ENCODE results near the gene WDR31.

The WDR31 gene

DNA sequence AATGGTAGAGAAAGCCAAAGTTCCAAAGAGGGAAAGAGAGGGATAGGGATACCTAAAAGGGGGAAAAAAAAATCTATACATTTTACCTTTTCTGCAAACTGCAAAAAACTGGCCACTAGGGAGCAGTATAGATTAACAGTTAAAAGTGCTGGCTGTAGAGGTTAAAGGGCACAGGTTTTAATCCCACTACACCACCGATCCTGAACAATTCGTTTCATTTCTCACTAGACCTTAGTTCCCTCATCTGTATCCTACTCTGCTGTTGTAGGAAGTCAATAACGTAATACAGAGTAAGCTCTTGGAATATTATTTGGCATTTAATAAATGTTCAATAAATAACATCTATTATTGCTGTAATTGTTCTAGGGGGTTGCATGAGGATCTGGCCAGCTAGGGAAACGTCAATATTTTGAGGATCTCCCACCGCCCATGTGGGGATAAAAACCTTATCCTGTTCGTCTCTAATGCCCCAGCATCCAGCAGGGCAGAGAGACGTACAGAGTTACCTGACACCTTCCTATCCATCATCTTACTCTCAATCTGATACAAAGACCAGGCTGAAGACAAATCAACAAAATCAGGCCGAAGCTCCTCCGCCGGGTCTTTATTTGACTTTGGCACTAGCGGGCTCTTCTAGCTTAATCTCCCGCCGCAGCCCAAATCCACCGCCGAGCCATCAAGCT is 65.5 kb downstream of the WDR31 start:
- H3K27ac ChIP-seq (replicated peaks; ENCODE audit: low read length) = peak overlapping the region; percentile 70
- peak overlapping the region; percentile 71 for H3K4me2 ChIP-seq (ENCODE audit: insufficient read depth, low read length, poor library complexity, severe bottlenecking)
- H2BK15ac ChIP-seq (ENCODE audit: low read length) = no peak overlapping the region
- H3K36me3 ChIP-seq (replicated peaks in 1 of 2; ENCODE audit: control insufficient read depth in 2 of 2, insufficient read depth in 2 of 2, low read length in 2 of 2) = peaks cover 25 to 69% of the 10 kb centered on the region in 2 donors
- peak overlapping the region; percentile 26 for H2BK5ac ChIP-seq (ENCODE audit: low read length)
- no peak overlapping the region for H4K8ac ChIP-seq (ENCODE audit: low read depth, low read length)
- H3K27me3 ChIP-seq (ENCODE audit: control insufficient read depth in 3 of 3, insufficient read depth in 3 of 3, low read depth in 1 of 3, low read length in 3 of 3) = no peaks in the 10 kb centered on the region
- H3K18ac ChIP-seq (ENCODE audit: low read length) = no peak overlapping the region
- no peak overlapping the region for H3K4ac ChIP-seq (ENCODE audit: low read length)
- peak overlapping the region; percentile 92 for H2AFZ ChIP-seq (ENCODE audit: low read length)
- H3K23ac ChIP-seq (ENCODE audit: low read depth, low read length, poor library complexity) = no peak overlapping the region
- no peak overlapping the region for H2AK5ac ChIP-seq (ENCODE audit: low read depth, low read length)
- no peaks in the 10 kb centered on the region for H3K9me3 ChIP-seq (replicated peaks in 1 of 2; ENCODE audit: control insufficient read depth in 2 of 2, insufficient read depth in 1 of 2, low read depth in 1 of 2, low read length in 2 of 2)
- no peak overlapping the region for H2BK12ac ChIP-seq (ENCODE audit: low read length)
- DNase-seq (ENCODE audit: low spot score) = peak; percentile 71
- no peaks in the 10 kb centered on the region for H3K79me1 ChIP-seq (ENCODE audit: low read depth, low read length)
- no peak overlapping the region for H3K14ac ChIP-seq (ENCODE audit: low read length)
- peaks cover 4% of the 10 kb centered on the region in 2 donors for H3K4me1 ChIP-seq (ENCODE audit: control insufficient read depth in 2 of 2, insufficient read depth in 1 of 2, low read depth in 1 of 2, low read length in 2 of 2)
- no peak overlapping the region for H3K9ac ChIP-seq (ENCODE audit: low read depth, low read length, poor library complexity)
- H2BK120ac ChIP-seq (ENCODE audit: low read depth, low read length) = no peak overlapping the region
- no peak overlapping the region for H4K91ac ChIP-seq (ENCODE audit: low read depth, low read length, poor library complexity)
- H3K4me3 ChIP-seq (ENCODE audit: low read length in 2 of 2) = peak overlapping the region; percentile 62 to 99
- no CpG with 5 or more reads among the region's 15 CpGs for WGBS, 2 donors (ENCODE audit: extremely low coverage in 2 of 2, insufficient read length in 2 of 2, insufficient replicate concordance in 1 of 2)

- no peak overlapping the region for H2AK5ac ChIP-seq (ENCODE audit: low read depth, low read length)
- no peak overlapping the region for H2BK12ac ChIP-seq (ENCODE audit: low read length)
- H3K14ac ChIP-seq (ENCODE audit: low read length) = no peak overlapping the region
- H2BK15ac ChIP-seq (ENCODE audit: low read length) = no peak overlapping the region
- H3K4me2 ChIP-seq (ENCODE audit: insufficient read depth, low read length, poor library complexity, severe bottlenecking) = no peak overlapping the region
- H4K91ac ChIP-seq (ENCODE audit: low read depth, low read length, poor library complexity) = no peak overlapping the region
- no peak overlapping the region for H4K8ac ChIP-seq (ENCODE audit: low read depth, low read length)
- no peaks in the 10 kb centered on the region for H3K4me1 ChIP-seq (ENCODE audit: control insufficient read depth in 2 of 2, insufficient read depth in 1 of 2, low read depth in 1 of 2, low read length in 2 of 2)
- H3K4ac ChIP-seq (ENCODE audit: low read length) = no peak overlapping the region
- WGBS, 2 donors (ENCODE audit: extremely low coverage in 2 of 2, insufficient read length in 2 of 2, insufficient replicate concordance in 1 of 2) = no CpG with 5 or more reads among the region's 2 CpGs
- DNase-seq (ENCODE audit: low spot score) = no peak
- no peak overlapping the region for H3K23ac ChIP-seq (ENCODE audit: low read depth, low read length, poor library complexity)
- no peak overlapping the region for H3K9ac ChIP-seq (ENCODE audit: low read depth, low read length, poor library complexity)
- H3K79me1 ChIP-seq (ENCODE audit: low read depth, low read length) = no peaks in the 10 kb centered on the region
- no peak overlapping the region for H3K4me3 ChIP-seq (ENCODE audit: low read length in 2 of 2)
- H2AFZ ChIP-seq (ENCODE audit: low read length) = no peak overlapping the region
- no peaks in the 10 kb centered on the region for H3K9me3 ChIP-seq (replicated peaks in 1 of 2; ENCODE audit: control insufficient read depth in 2 of 2, insufficient read depth in 1 of 2, low read depth in 1 of 2, low read length in 2 of 2)
- H3K18ac ChIP-seq (ENCODE audit: low read length) = no peak overlapping the region
- H2BK120ac ChIP-seq (ENCODE audit: low read depth, low read length) = no peak overlapping the region
- H3K36me3 ChIP-seq (replicated peaks in 1 of 2; ENCODE audit: control insufficient read depth in 2 of 2, insufficient read depth in 2 of 2, low read length in 2 of 2) = peaks cover 19 to 70% of the 10 kb centered on the region in 2 donors
- H3K27me3 ChIP-seq (ENCODE audit: control insufficient read depth in 3 of 3, insufficient read depth in 3 of 3, low read depth in 1 of 3, low read length in 3 of 3) = no peaks in the 10 kb centered on the region
- no peak overlapping the region for H3K27ac ChIP-seq (replicated peaks; ENCODE audit: low read length)
- no peak overlapping the region for H2BK5ac ChIP-seq (ENCODE audit: low read length)
Observed at GRCh38 chr9:113269871-113270270, 70.2 kb downstream of the WDR31 start.

DNA sequence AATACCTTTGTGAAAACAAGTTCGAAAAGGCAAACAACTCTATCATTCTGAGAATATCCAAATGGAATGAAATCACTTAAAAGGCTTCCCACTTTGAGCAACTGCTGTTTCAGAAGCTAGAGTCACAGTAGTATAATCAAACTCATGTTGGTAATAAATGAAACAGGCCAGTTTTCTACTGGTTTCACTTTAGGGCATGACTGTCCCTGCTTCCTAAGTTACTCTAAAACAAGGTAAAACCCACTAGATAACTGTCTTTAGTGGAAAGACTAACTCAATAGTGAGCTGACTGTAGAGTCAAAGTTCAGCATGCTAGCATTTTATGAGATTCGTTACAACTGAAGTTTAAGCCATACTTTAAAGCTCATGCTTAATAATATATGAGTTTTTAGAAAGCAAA is 70.7 kb downstream of the WDR31 start:
- no peak overlapping the region for H2BK12ac ChIP-seq (ENCODE audit: low read length)
- H3K4ac ChIP-seq (ENCODE audit: low read length) = no peak overlapping the region
- no peaks in the 10 kb centered on the region for H3K9me3 ChIP-seq (replicated peaks in 1 of 2; ENCODE audit: control insufficient read depth in 2 of 2, insufficient read depth in 1 of 2, low read depth in 1 of 2, low read length in 2 of 2)
- no peak overlapping the region for H4K8ac ChIP-seq (ENCODE audit: low read depth, low read length)
- no peak overlapping the region for H3K27ac ChIP-seq (replicated peaks; ENCODE audit: low read length)
- H3K36me3 ChIP-seq (replicated peaks in 1 of 2; ENCODE audit: control insufficient read depth in 2 of 2, insufficient read depth in 2 of 2, low read length in 2 of 2) = peaks cover 19 to 70% of the 10 kb centered on the region in 2 donors
- no peaks in the 10 kb centered on the region for H3K79me1 ChIP-seq (ENCODE audit: low read depth, low read length)
- no peak overlapping the region for H3K14ac ChIP-seq (ENCODE audit: low read length)
- H3K9ac ChIP-seq (ENCODE audit: low read depth, low read length, poor library complexity) = no peak overlapping the region
- no peak for DNase-seq (ENCODE audit: low spot score)
- no peaks in the 10 kb centered on the region for H3K4me1 ChIP-seq (ENCODE audit: control insufficient read depth in 2 of 2, insufficient read depth in 1 of 2, low read depth in 1 of 2, low read length in 2 of 2)
- H2AK5ac ChIP-seq (ENCODE audit: low read depth, low read length) = no peak overlapping the region
- H3K4me3 ChIP-seq (ENCODE audit: low read length in 2 of 2) = no peak overlapping the region
- H2BK5ac ChIP-seq (ENCODE audit: low read length) = no peak overlapping the region
- H2AFZ ChIP-seq (ENCODE audit: low read length) = no peak overlapping the region
- H3K4me2 ChIP-seq (ENCODE audit: insufficient read depth, low read length, poor library complexity, severe bottlenecking) = no peak overlapping the region
- no peak overlapping the region for H4K91ac ChIP-seq (ENCODE audit: low read depth, low read length, poor library complexity)
- H3K23ac ChIP-seq (ENCODE audit: low read depth, low read length, poor library complexity) = no peak overlapping the region
- no peak overlapping the region for H2BK15ac ChIP-seq (ENCODE audit: low read length)
- no peaks in the 10 kb centered on the region for H3K27me3 ChIP-seq (ENCODE audit: control insufficient read depth in 3 of 3, insufficient read depth in 3 of 3, low read depth in 1 of 3, low read length in 3 of 3)
- no peak overlapping the region for H3K18ac ChIP-seq (ENCODE audit: low read length)
- WGBS, 2 donors (ENCODE audit: extremely low coverage in 2 of 2, insufficient read length in 2 of 2, insufficient replicate concordance in 1 of 2) = no CpG with 5 or more reads among the region's 2 CpGs
- no peak overlapping the region for H2BK120ac ChIP-seq (ENCODE audit: low read depth, low read length)

DNA sequence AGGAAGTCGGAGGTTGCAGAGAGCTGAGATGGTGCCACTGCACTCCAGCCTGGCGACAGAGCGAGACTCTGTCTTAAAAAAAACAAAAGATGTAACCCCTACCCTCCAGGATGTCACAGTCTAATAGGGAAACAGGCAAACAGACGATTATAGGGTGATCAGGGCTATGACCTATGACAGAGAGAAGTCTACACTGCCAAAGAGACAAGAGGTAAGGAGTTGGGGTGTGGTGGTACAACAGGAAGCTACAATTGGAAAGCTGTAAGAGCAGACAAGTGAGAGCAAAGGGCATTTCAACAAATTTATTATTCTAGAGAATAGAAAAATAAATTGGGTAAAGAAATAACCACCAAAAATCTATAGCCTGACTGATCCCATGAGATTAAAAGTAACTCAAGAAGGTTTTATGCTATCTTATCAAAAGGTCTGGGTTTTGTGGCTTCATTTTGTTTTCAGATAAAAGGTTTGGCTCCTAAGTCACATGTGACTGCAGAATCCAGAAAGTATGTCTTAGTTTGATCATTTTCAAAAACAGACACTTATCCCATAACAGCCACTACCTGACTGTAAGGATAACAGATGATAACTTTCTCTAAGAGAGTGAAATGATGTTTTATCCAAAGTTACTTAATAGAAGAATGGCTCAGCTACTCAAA is 72.0 kb downstream of the WDR31 start:
- Histone ChIP-seq H4K8ac (ENCODE audit: low read depth, low read length) (no peak overlapping the region), H3K4me3 (ENCODE audit: low read length in 2 of 2) (no peak overlapping the region), H3K79me1 (ENCODE audit: low read depth, low read length) (no peaks in the 10 kb centered on the region), H2AK5ac (ENCODE audit: low read depth, low read length) (no peak overlapping the region), H3K9me3 (replicated peaks in 1 of 2; ENCODE audit: control insufficient read depth in 2 of 2, insufficient read depth in 1 of 2, low read depth in 1 of 2, low read length in 2 of 2) (no peaks in the 10 kb centered on the region), H2AFZ (ENCODE audit: low read length) (no peak overlapping the region), H4K91ac (ENCODE audit: low read depth, low read length, poor library complexity) (no peak overlapping the region), H2BK5ac (ENCODE audit: low read length) (no peak overlapping the region), H3K27me3 (ENCODE audit: control insufficient read depth in 3 of 3, insufficient read depth in 3 of 3, low read depth in 1 of 3, low read length in 3 of 3) (no peaks in the 10 kb centered on the region), H2BK120ac (ENCODE audit: low read depth, low read length) (no peak overlapping the region), H2BK12ac (ENCODE audit: low read length) (no peak overlapping the region), H3K23ac (ENCODE audit: low read depth, low read length, poor library complexity) (no peak overlapping the region), H3K27ac (replicated peaks; ENCODE audit: low read length) (no peak overlapping the region), H3K4me1 (ENCODE audit: control insufficient read depth in 2 of 2, insufficient read depth in 1 of 2, low read depth in 1 of 2, low read length in 2 of 2) (no peaks in the 10 kb centered on the region), H3K4me2 (ENCODE audit: insufficient read depth, low read length, poor library complexity, severe bottlenecking) (no peak overlapping the region), H3K9ac (ENCODE audit: low read depth, low read length, poor library complexity) (no peak overlapping the region), H2BK15ac (ENCODE audit: low read length) (no peak overlapping the region), H3K18ac (ENCODE audit: low read length) (no peak overlapping the region), H3K4ac (ENCODE audit: low read length) (no peak overlapping the region), H3K36me3 (replicated peaks in 1 of 2; ENCODE audit: control insufficient read depth in 2 of 2, insufficient read depth in 2 of 2, low read length in 2 of 2) (peaks cover 19 to 66% of the 10 kb centered on the region in 2 donors), H3K14ac (ENCODE audit: low read length) (no peak overlapping the region)
- DNase-seq (ENCODE audit: low spot score) = no peak
- WGBS, 2 donors (ENCODE audit: extremely low coverage in 2 of 2, insufficient read length in 2 of 2, insufficient replicate concordance in 1 of 2) = no CpG with 5 or more reads among the region's 4 CpGs
